Muscle of leg (tissue), 16 donors: ENCODE measurements around the gene PNPLA4. TPM values are rescaled to one million over a fixed set of nuclear protein-coding genes. Genes with fewer than 3 reads are reported as not detected.

Experiments used
- DNase-seq: peaks from one replicate; pipeline ENCODE4 v3.0.0; 2013
- H3K27ac ChIP-seq: one replicate; pipeline ENCODE4 v1.5.1; 2013; ENCODE audit warnings: mild to moderate bottlenecking, low read length, control low read depth
- H3K27me3 ChIP-seq: one replicate; pipeline ENCODE4 v1.6.1; 2013; ENCODE audit warnings: low read length; ENCODE audit not compliant: control insufficient read depth, insufficient read depth
- H3K36me3 ChIP-seq: one replicate; pipeline ENCODE4 v1.6.1; 2013; ENCODE audit warnings: low read length; ENCODE audit not compliant: control insufficient read depth, insufficient read depth
- H3K4me1 ChIP-seq: one replicate; pipeline ENCODE4 v1.6.1; 2013; ENCODE audit warnings: low read length; ENCODE audit not compliant: control insufficient read depth, insufficient read depth
- H3K4me3 ChIP-seq: one replicate; pipeline ENCODE4 v1.5.1; 2013; ENCODE audit warnings: low read length, control low read depth
- H3K9me3 ChIP-seq: replicated peaks from 2 replicates; pipeline ENCODE4 v1.6.1; 2013; ENCODE audit warnings: low read depth, low read length; ENCODE audit not compliant: control insufficient read depth
- WGBS: methylation state at CpG from one replicate; pipeline ENCODE4 v1.1.5; 2013; ENCODE audit warnings: missing lambda C conversion rate; ENCODE audit not compliant: insufficient coverage; 5-methylcytosine and 5-hydroxymethylcytosine counted together
- long read RNA-seq, 11 donors: transcript quantifications; one replicate each; lab custom pipeline, GENCODE V29; 2026
- polyA plus RNA-seq, 8 donors: library from polyadenylated mRNA; unstranded; fragments of 120-200 nt; gene quantifications; one replicate each; pipeline versions ENCODE4 v1.2.1 to v1.2.3, GENCODE V29; 2013; ENCODE audit warnings: inconsistent platforms in 1 of 8, low replicate concordance in 1 of 8; ENCODE audit not compliant: insufficient read length in 8 of 8, insufficient read depth in 1 of 8
- total RNA-seq: library from RNA; stranded (reverse); fragments of 120-200 nt; gene quantifications from one replicate; pipeline ENCODE4 v1.2.4, GENCODE V29; 2013

Gene PNPLA4, protein sequence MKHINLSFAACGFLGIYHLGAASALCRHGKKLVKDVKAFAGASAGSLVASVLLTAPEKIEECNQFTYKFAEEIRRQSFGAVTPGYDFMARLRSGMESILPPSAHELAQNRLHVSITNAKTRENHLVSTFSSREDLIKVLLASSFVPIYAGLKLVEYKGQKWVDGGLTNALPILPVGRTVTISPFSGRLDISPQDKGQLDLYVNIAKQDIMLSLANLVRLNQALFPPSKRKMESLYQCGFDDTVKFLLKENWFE
- total RNA-seq (10.2 TPM), polyA plus RNA-seq (10 to 100 TPM; 11.5 to 16.3 (median 14.0) TPM)
- long read RNA-seq, donor 1, partial matches to known transcripts = 0 of 1 reads
- long read RNA-seq, donor 1, other reads (novel, unspliced or antisense) = 0 of 1 reads
- long read RNA-seq, donor 2 = 0 reads
- long read RNA-seq, donor 3, partial matches to known transcripts = 0 of 4 reads
- long read RNA-seq, donor 3, other reads (novel, unspliced or antisense) = 0 of 4 reads
- long read RNA-seq, donor 4, partial matches to known transcripts = 0 of 3 reads
- long read RNA-seq, donor 4, other reads (novel, unspliced or antisense) = 0 of 3 reads
- long read RNA-seq, donor 5, transcript PNPLA4-201 (7 exons, 3,372 nt) = major isoform, 10 of 10 reads
- long read RNA-seq, donor 5, partial matches to known transcripts = 0 of 10 reads
- long read RNA-seq, donor 5, other reads (novel, unspliced or antisense) = 0 of 10 reads
- long read RNA-seq, donor 6, transcript PNPLA4-201 (7 exons, 3,372 nt) = major isoform, 7 of 7 reads
- long read RNA-seq, donor 6, partial matches to known transcripts = 0 of 7 reads
- long read RNA-seq, donor 6, other reads (novel, unspliced or antisense) = 0 of 7 reads
- long read RNA-seq, donor 7, partial matches to known transcripts = 0 of 3 reads
- long read RNA-seq, donor 7, other reads (novel, unspliced or antisense) = 0 of 3 reads
- long read RNA-seq, donor 8, partial matches to known transcripts = 0 of 4 reads
- long read RNA-seq, donor 8, other reads (novel, unspliced or antisense) = 0 of 4 reads
- long read RNA-seq, donor 9, partial matches to known transcripts = 0 of 3 reads
- long read RNA-seq, donor 9, other reads (novel, unspliced or antisense) = 0 of 3 reads
- long read RNA-seq, donor 10, transcript PNPLA4-201 (7 exons, 3,372 nt) = major isoform, 11 of 12 reads
- long read RNA-seq, donor 10, partial matches to known transcripts = 0 of 12 reads
- long read RNA-seq, donor 10, other reads (novel, unspliced or antisense) = 0 of 12 reads
- long read RNA-seq, donor 11, partial matches to known transcripts = 0 of 3 reads
- long read RNA-seq, donor 11, other reads (novel, unspliced or antisense) = 0 of 3 reads

DNA sequence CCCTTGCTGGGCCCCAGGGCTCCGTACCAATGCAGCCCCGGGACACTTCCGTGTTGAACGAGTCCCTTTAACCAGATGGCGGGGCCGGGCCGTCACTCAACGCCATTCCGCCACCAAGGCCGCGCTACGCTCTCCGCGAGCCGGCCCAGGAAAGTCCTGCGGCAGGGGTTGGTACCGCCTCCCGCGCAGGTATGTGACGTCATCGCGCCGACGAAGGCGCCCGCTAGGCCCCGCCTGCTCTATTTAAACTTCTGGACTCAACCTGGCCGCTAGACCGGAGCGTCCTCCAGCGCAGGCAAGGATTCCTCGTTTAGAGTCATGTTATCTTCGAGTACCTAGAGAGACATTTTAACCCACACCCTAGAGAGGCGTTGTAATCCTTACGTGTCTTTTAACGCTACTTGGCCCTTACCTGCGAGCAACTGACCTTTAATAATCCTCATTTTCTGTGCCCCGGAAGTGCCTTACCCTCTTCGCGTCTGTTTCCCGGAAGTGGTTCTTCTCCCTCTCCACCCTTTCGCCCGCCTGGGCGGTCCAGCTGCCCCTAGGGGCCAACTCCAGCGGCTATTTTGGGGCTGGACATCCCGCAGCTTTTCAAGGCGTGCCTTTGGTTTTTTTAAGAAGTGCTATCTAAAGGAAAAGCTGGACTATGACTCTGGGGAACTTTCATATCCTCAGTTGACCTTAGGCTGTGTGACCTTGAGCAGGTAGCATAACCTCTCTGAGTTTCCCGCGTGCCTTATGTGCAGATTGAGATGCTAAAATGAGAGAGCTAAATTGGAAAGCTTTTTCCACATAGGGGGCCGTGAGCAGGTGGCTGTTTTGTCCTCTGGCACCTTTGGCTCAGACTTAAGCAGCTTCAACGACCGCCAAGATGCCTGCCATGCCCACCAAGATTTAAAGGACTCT is at the start of gene PNPLA4:
PNPLA4 (minus strand) TSS at position 155 of the 909 bp plus-strand sequence. CDS start 1,294 bp downstream, outside the sequence.
- WGBS = 8% methylated on average over 45 of the region's 52 CpGs
- peak; percentile 87 for DNase-seq
- Histone ChIP-seq H3K36me3 (peaks cover 2% of the 10 kb centered on the region), H3K4me1 (peaks cover 9% of the 10 kb centered on the region), H3K9me3 (no peaks in the 10 kb centered on the region), H3K27me3 (peaks cover 18% of the 10 kb centered on the region), H3K4me3 (peak within 1 kb of the TSS; percentile 69), H3K27ac (peak within 1 kb of the TSS; percentile 79)

DNA sequence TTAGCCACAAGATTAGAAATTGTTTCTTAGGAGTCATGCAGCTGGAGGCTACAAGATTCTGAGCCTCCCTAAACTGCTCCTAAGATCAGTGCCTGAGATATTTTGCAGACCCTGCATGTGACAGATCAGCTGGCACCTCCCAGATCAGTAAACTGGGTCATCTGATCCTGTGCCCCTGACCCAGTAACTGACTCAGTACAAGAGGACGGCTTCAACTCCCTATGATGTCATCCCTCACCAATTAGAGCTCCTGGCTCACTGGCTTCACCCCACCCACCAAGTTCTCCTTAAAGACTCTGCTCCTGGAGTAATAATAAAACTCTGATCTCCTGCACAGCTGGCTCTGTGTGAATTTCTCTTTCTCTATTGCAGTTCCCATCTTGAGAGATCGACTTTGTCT is 45.4 kb upstream of the PNPLA4 start:
- no peak for DNase-seq
- Histone ChIP-seq H3K27ac (no peak overlapping the region), H3K4me3 (no peak overlapping the region), H3K4me1 (no peaks in the 10 kb centered on the region), H3K27me3 (peaks cover 3% of the 10 kb centered on the region), H3K9me3 (no peaks in the 10 kb centered on the region), H3K36me3 (no peaks in the 10 kb centered on the region)
- 20% methylated on average over 1 of the region's 2 CpGs for WGBS

- Histone ChIP-seq H3K4me1 (no peaks in the 10 kb centered on the region), H3K4me3 (no peak overlapping the region), H3K9me3 (no peaks in the 10 kb centered on the region), H3K36me3 (no peaks in the 10 kb centered on the region), H3K27me3 (peaks cover 5% of the 10 kb centered on the region), H3K27ac (no peak overlapping the region)
- WGBS = no CpG with 5 or more reads among the region's 4 CpGs
- DNase-seq = no peak
These were observed 43.2 kb upstream of the PNPLA4 start for GRCh38 chrX:7970428-7970827.

- Histone ChIP-seq H3K27ac (no peak overlapping the region), H3K36me3 (no peaks in the 10 kb centered on the region), H3K27me3 (peaks cover 9% of the 10 kb centered on the region), H3K4me3 (no peak overlapping the region), H3K4me1 (no peaks in the 10 kb centered on the region), H3K9me3 (no peaks in the 10 kb centered on the region)
- DNase-seq = no peak
- WGBS = 76% methylated on average over 4 of the region's 5 CpGs
These were observed 38.2 kb upstream of the PNPLA4 start for GRCh38 chrX:7965436-7965835.

DNA sequence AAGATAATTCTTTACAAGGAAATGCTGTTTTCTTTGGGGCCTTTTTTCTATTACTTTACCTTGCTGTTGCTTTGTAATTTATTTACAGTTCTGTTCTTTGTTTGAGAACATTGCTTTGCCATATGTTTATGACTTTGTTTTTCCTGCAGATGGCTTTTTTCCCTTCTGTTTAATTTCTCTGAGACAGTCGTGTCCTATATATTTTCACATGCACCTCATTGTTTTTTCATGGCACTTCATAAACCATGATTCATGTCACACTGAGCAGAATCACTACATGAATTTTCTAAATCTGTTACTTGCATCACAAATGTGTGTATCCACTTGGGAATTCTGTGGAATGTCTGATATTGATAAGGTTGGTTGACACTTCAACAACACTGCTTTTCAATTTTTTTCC is 33.0 kb upstream of the PNPLA4 start:
- Histone ChIP-seq H3K36me3 (no peaks in the 10 kb centered on the region), H3K27me3 (peaks cover 5% of the 10 kb centered on the region), H3K9me3 (no peaks in the 10 kb centered on the region), H3K27ac (no peak overlapping the region), H3K4me1 (no peaks in the 10 kb centered on the region), H3K4me3 (no peak overlapping the region)
- no peak for DNase-seq
- WGBS = no CpG with 5 or more reads among the region's 1 CpG

DNA sequence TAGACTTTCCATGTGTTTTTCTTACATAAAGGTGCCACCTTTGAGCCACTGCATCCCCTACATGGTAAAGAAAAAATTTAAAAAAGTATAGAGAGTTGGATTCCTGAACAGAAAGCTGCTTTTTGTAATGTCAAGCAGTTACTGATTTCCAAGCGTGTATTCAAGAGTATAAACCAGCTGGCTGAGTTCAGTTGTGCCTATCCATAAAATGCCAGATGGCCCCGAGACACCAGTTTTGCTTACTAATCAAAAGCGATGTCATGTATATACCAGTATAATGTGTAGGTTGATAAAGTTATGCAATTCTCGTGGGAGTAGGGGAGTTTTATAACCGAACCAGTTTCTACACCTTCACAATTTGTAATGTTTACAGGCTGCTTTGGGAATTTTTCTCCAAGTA is 26.2 kb upstream of the PNPLA4 start:
- WGBS = 56% methylated on average over 1 of the region's 5 CpGs
- DNase-seq = no peak
- no peaks in the 10 kb centered on the region for H3K4me1 ChIP-seq
- no peak overlapping the region for H3K27ac ChIP-seq
- H3K9me3 ChIP-seq = no peaks in the 10 kb centered on the region
- no peak overlapping the region for H3K4me3 ChIP-seq
- H3K27me3 ChIP-seq = peaks cover 17% of the 10 kb centered on the region
- no peaks in the 10 kb centered on the region for H3K36me3 ChIP-seq

GRCh38 chrX:7950865-7951264 is 23.7 kb upstream of the PNPLA4 start:
- DNase-seq = no peak
- Histone ChIP-seq H3K27ac (no peak overlapping the region), H3K36me3 (no peaks in the 10 kb centered on the region), H3K4me1 (no peaks in the 10 kb centered on the region), H3K9me3 (no peaks in the 10 kb centered on the region), H3K4me3 (no peak overlapping the region), H3K27me3 (peaks cover 25% of the 10 kb centered on the region)
- WGBS = no CpG with 5 or more reads among the region's 2 CpGs

GRCh38 chrX:7948483-7948882 is 21.3 kb upstream of the PNPLA4 start:
- no peaks in the 10 kb centered on the region for H3K4me1 ChIP-seq
- H3K9me3 ChIP-seq = no peaks in the 10 kb centered on the region
- peaks cover 20% of the 10 kb centered on the region for H3K27me3 ChIP-seq
- no peaks in the 10 kb centered on the region for H3K36me3 ChIP-seq
- H3K27ac ChIP-seq = no peak overlapping the region
- no peak for DNase-seq
- H3K4me3 ChIP-seq = no peak overlapping the region
- 86% methylated on average over 2 of the region's 3 CpGs for WGBS

DNA sequence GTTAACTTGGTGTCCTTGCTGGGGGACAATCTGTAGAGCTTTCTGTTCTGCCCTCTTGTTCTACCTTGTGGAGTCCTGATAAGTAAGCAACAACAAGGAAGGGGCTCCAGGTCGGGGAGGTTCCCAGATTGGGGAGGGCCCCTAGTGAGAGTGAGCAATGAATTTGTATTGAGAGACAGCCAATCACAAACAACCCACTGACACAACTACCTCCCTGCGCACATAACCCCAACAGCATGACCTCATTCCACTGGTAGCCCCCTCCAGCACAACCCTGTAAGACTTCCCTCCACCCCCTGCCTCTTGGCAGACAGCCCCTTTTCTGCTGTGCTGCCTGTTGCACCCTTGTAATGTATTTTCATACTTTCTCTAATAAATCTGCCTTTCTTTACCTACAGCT is 19.7 kb upstream of the PNPLA4 start:
- H3K27me3 ChIP-seq = peaks cover 15% of the 10 kb centered on the region
- 36% methylated on average over 1 of the region's 2 CpGs for WGBS
- no peaks in the 10 kb centered on the region for H3K9me3 ChIP-seq
- no peak overlapping the region for H3K4me3 ChIP-seq
- H3K36me3 ChIP-seq = no peaks in the 10 kb centered on the region
- DNase-seq = no peak
- no peaks in the 10 kb centered on the region for H3K4me1 ChIP-seq
- no peak overlapping the region for H3K27ac ChIP-seq
